ENCODE data around the gene SYNE1.
"Not testable (repeated sequence)": the region's sequence is repeated elsewhere in the genome, so short reads cannot be mapped to it uniquely, and the experiment has no call there.

The SYNE1 gene

GRCh38 chr6:152423216-152424103, 213.7 kb downstream of the SYNE1 start:
- no peak for DNase-seq (ENCODE audit: low spot score)

GRCh38 chr6:152421496-152421895, 215.7 kb downstream of the SYNE1 start:
- DNase-seq (ENCODE audit: low spot score): not testable (repeated sequence)

GRCh38 chr6:152420696-152421095, 216.5 kb downstream of the SYNE1 start:
- no peak for DNase-seq (ENCODE audit: low spot score)

- peak; percentile 68 for DNase-seq (ENCODE audit: low spot score)
These were observed 218.6 kb downstream of the SYNE1 start for GRCh38 chr6:152418551-152418950.

- DNase-seq (ENCODE audit: low spot score): no peak
These were observed 220.5 kb downstream of the SYNE1 start for GRCh38 chr6:152416652-152417051.

- DNase-seq (ENCODE audit: low spot score): peak; percentile 92
These were observed 232.1 kb downstream of the SYNE1 start for GRCh38 chr6:152404936-152405595.

GRCh38 chr6:152404086-152404857, 232.9 kb downstream of the SYNE1 start:
- DNase-seq (ENCODE audit: low spot score): peak; percentile 91

GRCh38 chr6:152402791-152403190, 234.4 kb downstream of the SYNE1 start:
- DNase-seq (ENCODE audit: low spot score): peak; percentile 66

GRCh38 chr6:152401978-152402377, 235.2 kb downstream of the SYNE1 start:
- peak; percentile 93 for DNase-seq (ENCODE audit: low spot score)

DNA sequence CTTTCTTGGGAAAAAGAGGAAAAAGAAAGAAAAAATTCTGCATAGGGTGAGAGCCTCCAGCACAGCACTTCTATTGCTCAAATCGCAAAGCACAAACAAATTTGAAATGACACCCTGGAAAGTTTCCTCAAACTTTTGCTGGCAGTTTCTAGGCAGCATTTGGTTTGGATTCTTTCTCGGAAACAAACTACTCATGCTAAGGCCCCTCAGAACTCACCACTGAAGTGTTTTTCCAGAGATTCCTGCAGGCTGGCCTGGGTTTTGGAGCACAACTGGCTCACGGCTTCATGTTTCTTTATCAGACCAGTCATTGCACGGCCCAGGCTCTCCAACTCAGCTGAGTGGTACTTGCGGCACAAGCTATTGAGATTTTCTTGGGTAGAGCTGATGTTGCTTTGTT, 237.8 kb downstream of the SYNE1 start:
- DNase-seq (ENCODE audit: low spot score): no peak

GRCh38 chr6:152398993-152399392, 238.2 kb downstream of the SYNE1 start:
- no peak for DNase-seq (ENCODE audit: low spot score)

GRCh38 chr6:152398316-152398715, 238.8 kb downstream of the SYNE1 start:
- DNase-seq (ENCODE audit: low spot score): no peak

DNA sequence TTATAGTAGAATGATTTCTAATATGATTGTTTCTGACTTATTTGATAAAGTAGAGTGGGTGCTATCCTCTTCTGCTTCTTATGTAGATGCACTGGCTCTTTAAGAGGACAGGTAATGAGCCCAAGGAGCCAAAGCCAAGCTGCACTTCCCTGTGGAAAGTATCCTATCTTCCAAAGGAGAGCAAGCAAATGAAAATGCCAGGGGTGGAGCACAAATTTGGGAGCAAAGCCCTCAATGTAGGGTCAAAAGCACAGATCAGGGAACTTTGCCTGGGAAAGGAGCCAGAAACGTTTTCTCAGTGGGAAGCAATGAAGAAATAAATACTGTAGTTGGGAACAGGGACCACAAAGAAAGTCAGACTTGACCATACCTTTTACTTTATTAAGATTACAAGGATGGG, 242.9 kb downstream of the SYNE1 start:
- no peak for DNase-seq (ENCODE audit: low spot score)

DNA sequence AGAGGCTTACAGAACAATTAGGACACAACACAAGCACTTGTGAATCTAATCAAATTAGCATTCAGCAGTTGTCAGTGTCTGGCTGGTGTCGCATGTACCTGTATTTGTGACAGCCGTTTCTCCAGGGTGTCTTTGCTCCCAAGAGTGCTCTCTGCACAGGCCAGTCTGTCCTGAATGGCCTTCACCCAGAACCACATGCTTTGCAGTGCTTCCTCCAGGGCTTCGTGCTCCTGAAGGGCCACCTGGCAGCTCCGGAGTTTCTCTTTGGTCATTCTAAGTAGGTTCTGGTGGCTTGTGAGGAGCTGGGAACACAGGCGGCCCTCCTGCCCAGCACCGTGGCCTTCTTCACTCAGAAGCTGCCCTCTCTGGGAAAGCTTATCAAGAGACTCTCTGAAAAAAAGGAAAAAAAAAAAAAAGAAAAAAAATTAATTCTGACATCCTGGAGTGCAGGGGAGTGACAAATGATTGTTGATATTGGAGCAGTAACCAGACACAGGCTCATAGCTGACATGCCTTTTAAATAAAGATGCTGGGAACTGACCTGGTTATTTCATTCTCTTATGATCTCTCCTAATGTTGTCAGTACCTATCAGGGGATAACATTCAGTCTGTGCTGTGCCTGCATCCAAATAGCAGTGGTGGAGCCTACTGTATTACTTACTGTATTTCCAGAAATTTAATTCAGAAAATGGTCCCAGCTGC, 245.8 kb downstream of the SYNE1 start:
- no peak for DNase-seq (ENCODE audit: low spot score)

- peak; percentile 3 for DNase-seq (ENCODE audit: low spot score)
These were observed 250.1 kb downstream of the SYNE1 start for GRCh38 chr6:152387091-152387490.

DNA sequence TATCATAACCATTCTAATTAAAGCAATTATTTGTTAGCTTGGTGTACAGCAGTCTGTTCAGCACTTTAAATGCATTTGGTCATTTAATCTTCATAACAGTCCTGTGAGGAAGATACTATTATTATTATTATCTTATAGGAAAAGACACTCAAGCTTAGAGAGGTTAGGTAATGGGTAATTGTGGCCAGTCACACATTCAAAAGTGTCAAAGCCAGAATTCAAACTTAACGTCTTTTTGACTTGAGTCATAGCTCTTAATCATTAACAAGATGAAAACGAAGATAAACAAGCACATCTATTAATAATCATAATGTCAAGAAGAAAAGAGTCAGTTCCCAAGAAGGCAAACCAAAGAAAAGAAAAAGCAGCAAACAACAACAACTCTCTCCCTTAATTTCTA, 251.0 kb downstream of the SYNE1 start:
- DNase-seq (ENCODE audit: low spot score): peak; percentile 71

- peak; percentile 96 for DNase-seq (ENCODE audit: low spot score)
These were observed 255.9 kb downstream of the SYNE1 start for GRCh38 chr6:152380993-152381898.

DNA sequence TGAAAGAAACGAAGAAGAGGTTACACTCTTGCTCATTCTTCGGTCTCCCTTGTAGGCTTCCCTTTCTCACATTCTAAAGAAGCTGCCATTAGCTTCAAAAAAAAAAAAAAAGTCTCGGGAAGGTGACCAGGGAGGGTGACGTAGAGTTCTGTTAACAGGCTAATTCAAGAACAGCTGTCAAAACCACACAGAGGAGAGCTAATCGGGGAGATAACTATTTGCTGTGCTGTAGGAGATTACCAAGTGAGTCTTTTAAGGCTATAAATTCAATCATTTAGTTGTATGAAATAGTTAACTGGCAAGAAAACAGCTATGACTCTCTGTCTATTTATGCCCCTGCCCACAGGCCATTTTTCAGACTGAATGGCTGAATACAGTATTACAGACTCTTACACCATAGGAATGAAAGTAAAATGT, 256.8 kb downstream of the SYNE1 start:
- DNase-seq (ENCODE audit: low spot score): peak; percentile 69

GRCh38 chr6:152379423-152379822, 257.7 kb downstream of the SYNE1 start:
- no peak for DNase-seq (ENCODE audit: low spot score)

DNA sequence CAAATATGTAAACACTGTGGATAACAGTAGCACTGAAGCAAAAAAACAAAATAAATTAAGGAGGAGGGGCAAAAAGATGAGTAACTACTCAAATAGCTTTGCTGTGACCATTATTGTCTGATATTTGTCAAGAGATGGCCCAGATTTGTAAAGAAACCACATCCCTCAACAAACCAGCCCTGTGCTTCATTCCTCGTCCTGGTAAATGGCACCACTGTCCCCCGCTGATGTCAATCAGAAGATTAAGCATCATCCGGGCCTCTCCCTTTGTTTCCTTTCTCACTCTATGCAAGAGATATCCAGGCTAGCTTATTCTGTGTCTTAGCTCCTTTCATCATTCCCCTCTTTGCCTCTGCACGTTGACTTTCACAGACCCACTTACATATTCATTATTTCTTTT, 259.0 kb downstream of the SYNE1 start:
- peak; percentile 51 for DNase-seq (ENCODE audit: low spot score)

GRCh38 chr6:152375197-152375596, 262.0 kb downstream of the SYNE1 start:
- DNase-seq (ENCODE audit: low spot score): no peak

Measured in kidney tubule cell (primary cell).